Spleen (tissue), 11 donors: ENCODE results near the gene FIS1. TPM values are rescaled to one million over a fixed set of nuclear protein-coding genes. Genes with fewer than 3 reads are reported as not detected.

Experiments
- DNase-seq: peaks from one replicate; pipeline ENCODE4 v3.0.0-alpha.2; 2020
- H3K27ac ChIP-seq, 8 donors: fragments of 200-600 bp; sonication (generic) in 7 of 8; 1 replicate in 4 of 8; 2 replicates in 4 of 8; pipeline versions ENCODE4 v1.5.0 to v1.8.0; 2016 to 2021; ENCODE audit warnings: inconsistent platforms in 4 of 8, mild to moderate bottlenecking in 4 of 8, moderate library complexity in 1 of 8
- H3K27me3 ChIP-seq, 7 donors: fragments of 200-600 bp; sonication (generic) in 6 of 7; replicated peaks in 1 of 7; 1 replicate in 4 of 7; 2 replicates in 3 of 7; pipeline versions ENCODE4 v1.5.0 to v1.8.0; 2016 to 2021; ENCODE audit warnings: inconsistent platforms in 3 of 7, mild to moderate bottlenecking in 1 of 7
- H3K36me3 ChIP-seq, 6 donors: fragments of 200-600 bp; sonication (generic) in 5 of 6; 1 replicate in 4 of 6; 2 replicates in 2 of 6; pipeline versions ENCODE4 v1.5.0 to v1.8.0; 2016 to 2021; ENCODE audit warnings: inconsistent platforms in 2 of 6
- H3K4me1 ChIP-seq, 6 donors: fragments of 200-600 bp; sonication (generic) in 5 of 6; 1 replicate in 3 of 6; 2 replicates in 3 of 6; pipeline versions ENCODE4 v1.5.0 to v1.8.0; 2016 to 2021; ENCODE audit warnings: inconsistent platforms in 3 of 6
- H3K4me3 ChIP-seq, 8 donors: fragments of 200-600 bp; sonication (generic) in 7 of 8; 1 replicate in 4 of 8; 2 replicates in 4 of 8; pipeline versions ENCODE4 v1.5.0 to v1.8.0; 2016 to 2021; ENCODE audit warnings: inconsistent platforms in 4 of 8, mild to moderate bottlenecking in 4 of 8, moderate library complexity in 2 of 8
- H3K9me3 ChIP-seq, 8 donors: fragments of 200-600 bp; sonication (generic) in 7 of 8; 1 replicate in 4 of 8; 2 replicates in 4 of 8; pipeline versions ENCODE4 v1.5.0 to v1.8.0; 2016 to 2021; ENCODE audit warnings: inconsistent platforms in 4 of 8
- CTCF ChIP-seq, 11 experiments: fragments of 200-600 bp in 7 of 11; fragments of 450-650 bp in 4 of 11; sonication (generic) in 4 of 11; IDR thresholded peaks in 8 of 11; conservative IDR thresholded peaks in 3 of 11; 1 replicate in 7 of 11; 2 replicates in 4 of 11; pipeline versions ENCODE4 v1.4.0 to v1.8.0; 2016 to 2021; ENCODE audit warnings: antibody characterized with exemption in 11 of 11, inconsistent platforms in 4 of 11, mild to moderate bottlenecking in 1 of 11
- POLR2A ChIP-seq, 3 donors: fragments of 450-650 bp; IDR thresholded peaks; one replicate each; pipeline ENCODE4 v1.5.1; 2017; ENCODE audit warnings: antibody characterized with exemption in 3 of 3, mild to moderate bottlenecking in 1 of 3
- POLR2AphosphoS5 ChIP-seq, 3 donors: sonication (generic); formaldehyde crosslinking; IDR thresholded peaks; one replicate each; pipeline ENCODE4 v1.5.1; 2017; ENCODE audit warnings: antibody characterized with exemption in 3 of 3
- WGBS, 5 donors: extraction: QIAGEN DNeasy Blood & Tissue Kit in 3 of 5; methylation state at CpG; one replicate each; pipeline versions ENCODE4 v1.1.5 to v1.1.7; 2013 to 2018; 5-methylcytosine and 5-hydroxymethylcytosine counted together
- intact Hi-C: fragments of 100-400 bp; cut with DNase I; formaldehyde crosslinking; loops from one replicate; pipeline ENCODE4 v1.15.0; 2023; ENCODE audit warnings: low total_unique reads
- polyA plus RNA-seq, 3 donors: library from polyadenylated mRNA; stranded (reverse); fragments of 200-250 nt; gene quantifications; one replicate each; pipeline ENCODE4 v1.2.1, GENCODE V29; 2013
- total RNA-seq, 7 donors: library from RNA; depleted of rRNA in 3 of 7; stranded (reverse); fragments of >200 nt in 3 of 7; fragmentation: NEBNext Ultra II Directional in 4 of 7; extraction: Animal tissue kit (Norgen Biotek cat#: 25700) in 4 of 7; gene quantifications; one replicate each; pipeline versions ENCODE4 v1.1.0 to v1.2.1, GENCODE V29; 2016 to 2021
- donor health status: healthy with polysubstance abuse.
- donor health status: DM: no; HTN: no; CAD: no; lungs with moderate emphysema.
- donor health status: DM: no; HTN: no; CAD: no.
- donor health status: Bipolar disorder and iron deficiency.
- donor health status: healthy.
- donor health status: DM: no; HTN: no; CAD: no.
- donor health status: DM: yes; HTN: yes; CAD: no.

FIS1 gene
- total and polyA plus RNA-seq, 10 donors, result 130 to 250 (median 179) TPM

- intact Hi-C loops, result no loop called here
- no peak for DNase-seq
- H3K4me3 ChIP-seq, result peak overlapping the region in 2 of 8 donors; percentile 23 to 43
- peak overlapping the region in 6 of 8 donors; percentile 69 to 99 (median 93) for H3K27ac ChIP-seq
- WGBS, 5 donors, result 43 to 63% (median 47%) methylated on average over 16 of the region's 16 CpGs
- no peak for TF ChIP-seq POLR2AphosphoS5 (IDR thresholded peaks at IDR 0.05)
- TF ChIP-seq POLR2A (IDR thresholded peaks at IDR 0.05), result no peak
- peaks cover 0 to 64% (median 32%) of the 10 kb centered on the region in 6 donors for H3K36me3 ChIP-seq
- peaks cover 29 to 95% (median 79%) of the 10 kb centered on the region in 6 donors for H3K4me1 ChIP-seq
- H3K27me3 ChIP-seq, result no peaks in the 10 kb centered on the region
- no peaks in the 10 kb centered on the region for H3K9me3 ChIP-seq
Measured at GRCh38 chr7:101241443-101242349, 3.2 kb downstream of the FIS1 start.

GRCh38 chr7:101241015-101241363 lies 3.9 kb downstream of the FIS1 start:
- H3K4me1 ChIP-seq, result peaks cover 29 to 95% (median 76%) of the 10 kb centered on the region in 6 donors
- 52 to 80% (median 63%) methylated on average over 12 of the region's 12 CpGs for WGBS, 5 donors
- H3K36me3 ChIP-seq, result peaks cover 0 to 70% (median 32%) of the 10 kb centered on the region in 6 donors
- intact Hi-C loops, result no loop called here
- DNase-seq, result no peak
- TF ChIP-seq POLR2AphosphoS5 (IDR thresholded peaks at IDR 0.05) (no peak), CTCF (IDR thresholded peaks at IDR 0.05 in 8 of 11, conservative IDR thresholded peaks at IDR 0.05 in 3 of 11) (no peak), POLR2A (IDR thresholded peaks at IDR 0.05) (no peak)
- H3K9me3 ChIP-seq, result no peaks in the 10 kb centered on the region
- H3K4me3 ChIP-seq, result peak overlapping the region in 2 of 8 donors; percentile 23 to 43
- peak overlapping the region in 7 of 8 donors; percentile 69 to 99 (median 91) for H3K27ac ChIP-seq
- no peaks in the 10 kb centered on the region for H3K27me3 ChIP-seq

- H3K36me3 ChIP-seq, result peaks cover 0 to 76% (median 32%) of the 10 kb centered on the region in 6 donors
Measured at GRCh38 chr7:101240226-101241014, 4.5 kb downstream of the FIS1 start.

GRCh38 chr7:101239951-101240220 lies 5.0 kb downstream of the FIS1 start:
- Histone ChIP-seq H3K27me3 (no peaks in the 10 kb centered on the region), H3K4me3 (peak overlapping the region in 2 of 8 donors; percentile 23 to 43), H3K27ac (peak overlapping the region in 7 of 8 donors; percentile 69 to 99 (median 91)), H3K4me1 (peaks cover 21 to 95% (median 69%) of the 10 kb centered on the region in 6 donors), H3K9me3 (no peaks in the 10 kb centered on the region), H3K36me3 (peaks cover 0 to 80% (median 32%) of the 10 kb centered on the region in 6 donors)
- no peak for DNase-seq
- TF ChIP-seq POLR2A (IDR thresholded peaks at IDR 0.05), result no peak
- no peak for TF ChIP-seq CTCF (IDR thresholded peaks at IDR 0.05 in 8 of 11, conservative IDR thresholded peaks at IDR 0.05 in 3 of 11)
- no peak for TF ChIP-seq POLR2AphosphoS5 (IDR thresholded peaks at IDR 0.05)
- intact Hi-C loops, result no loop called here
- 75 to 91% (median 82%) methylated on average over 9 of the region's 9 CpGs for WGBS, 5 donors

More at GRCh38 chr7:101240226-101241014, 4.5 kb downstream of the FIS1 start:
- H3K4me3 ChIP-seq, result peak overlapping the region in 2 of 8 donors; percentile 23 to 43
- no peaks in the 10 kb centered on the region for H3K9me3 ChIP-seq
- TF ChIP-seq POLR2AphosphoS5 (IDR thresholded peaks at IDR 0.05), result no peak
- TF ChIP-seq CTCF (IDR thresholded peaks at IDR 0.05 in 8 of 11, conservative IDR thresholded peaks at IDR 0.05 in 3 of 11), result no peak
- TF ChIP-seq POLR2A (IDR thresholded peaks at IDR 0.05), result no peak
- H3K27ac ChIP-seq, result peak overlapping the region in 7 of 8 donors; percentile 69 to 99 (median 91)
- H3K27me3 ChIP-seq, result no peaks in the 10 kb centered on the region
- WGBS, 5 donors, result 80 to 87% (median 83%) methylated on average over 32 of the region's 32 CpGs
- peaks cover 25 to 95% (median 73%) of the 10 kb centered on the region in 6 donors for H3K4me1 ChIP-seq
- no peak for DNase-seq
- intact Hi-C loops, result no loop called here
